ENCODE data around the gene C1orf232.

- TF ChIP-seq CTCF (IDR thresholded peaks at IDR 0.05), result no peak
- TF ChIP-seq POLR2A (IDR thresholded peaks at IDR 0.05), result no peak
These were observed 36.5 kb downstream of the C1orf232 start for GRCh38 chr1:26132128-26132833.

Data from transverse colon (tissue), 3 donors.